Peyer's patch (tissue), 4 donors: ENCODE data around the gene PACRG. TPM values are rescaled to one million over a fixed set of nuclear protein-coding genes. Genes with fewer than 3 reads are reported as not detected.

Experiments used
- DNase-seq, 3 donors: peaks; one replicate each; pipeline ENCODE4 v3.0.0-alpha.2; 2017 to 2019
- H3K27ac ChIP-seq, 4 donors: fragments of 200-600 bp; sonication (generic); one replicate each; pipeline ENCODE4 v1.5.1; 2016 to 2019
- H3K27me3 ChIP-seq, 2 donors: fragments of 200-600 bp; sonication (generic); one replicate each; pipeline ENCODE4 v1.5.1; 2019
- H3K36me3 ChIP-seq, 3 donors: fragments of 200-600 bp; sonication (generic); one replicate each; pipeline ENCODE4 v1.5.1; 2016 to 2019
- H3K4me1 ChIP-seq, 4 donors: fragments of 200-600 bp; sonication (generic); one replicate each; pipeline ENCODE4 v1.5.1; 2016 to 2019
- H3K4me3 ChIP-seq, 4 donors: fragments of 200-600 bp; sonication (generic); 1 replicate in 3 of 4; 2 replicates in 1 of 4; pipeline ENCODE4 v1.5.1; 2016 to 2019; ENCODE audit warnings: mild to moderate bottlenecking in 1 of 4
- H3K9me3 ChIP-seq, 4 donors: fragments of 200-600 bp; sonication (generic); one replicate each; pipeline ENCODE4 v1.5.1; 2016 to 2019; ENCODE audit warnings: mild to moderate bottlenecking in 1 of 4
- CTCF ChIP-seq, 6 experiments: fragments of 450-650 bp in 4 of 6; fragments of 200-600 bp in 2 of 6; sonication (generic) in 1 of 6; IDR thresholded peaks; one replicate each; pipeline ENCODE4 v1.5.1; 2017 to 2019; ENCODE audit warnings: antibody characterized with exemption in 6 of 6, mild to moderate bottlenecking in 3 of 6, moderate library complexity in 1 of 6
- POLR2A ChIP-seq, 2 donors: fragments of 450-650 bp; IDR thresholded peaks; one replicate each; pipeline ENCODE4 v1.5.1; 2017; ENCODE audit warnings: antibody characterized with exemption in 2 of 2, mild to moderate bottlenecking in 2 of 2, moderate library complexity in 2 of 2
- total RNA-seq, 4 donors: library from RNA; depleted of rRNA; stranded (reverse); fragments of >200 nt; gene quantifications; one replicate each; pipeline ENCODE4 v1.1.0, GENCODE V29; 2016

The PACRG gene
- total RNA-seq, 4 donors from 2014 or later, result 0.76 to 2.5 TPM; not detected in 2

GRCh38 chr6:163126741-163127140 lies 399.0 kb downstream of the PACRG start:
- H3K4me1 ChIP-seq, result no peaks in the 10 kb centered on the region
- no peak overlapping the region for H3K27ac ChIP-seq
- no peaks in the 10 kb centered on the region for H3K36me3 ChIP-seq
- no peak overlapping the region for H3K4me3 ChIP-seq
- no peaks in the 10 kb centered on the region for H3K9me3 ChIP-seq
- TF ChIP-seq POLR2A (IDR thresholded peaks at IDR 0.05) (no peak), CTCF (IDR thresholded peaks at IDR 0.05) (no peak)
- H3K27me3 ChIP-seq, result no peaks in the 10 kb centered on the region
- no peak for DNase-seq

- Histone ChIP-seq H3K27me3 (no peaks in the 10 kb centered on the region), H3K4me3 (no peak overlapping the region), H3K4me1 (no peaks in the 10 kb centered on the region), H3K27ac (no peak overlapping the region), H3K9me3 (no peaks in the 10 kb centered on the region), H3K36me3 (no peaks in the 10 kb centered on the region)
- TF ChIP-seq POLR2A (IDR thresholded peaks at IDR 0.05) (no peak), CTCF (IDR thresholded peaks at IDR 0.05) (no peak)
- no peak for DNase-seq
These were observed 399.8 kb downstream of the PACRG start for GRCh38 chr6:163127587-163127986.

- Histone ChIP-seq H3K36me3 (no peaks in the 10 kb centered on the region), H3K9me3 (no peaks in the 10 kb centered on the region), H3K27me3 (no peaks in the 10 kb centered on the region), H3K4me3 (no peak overlapping the region), H3K4me1 (no peaks in the 10 kb centered on the region), H3K27ac (no peak overlapping the region)
- TF ChIP-seq POLR2A (IDR thresholded peaks at IDR 0.05), result no peak
- no peak for TF ChIP-seq CTCF (IDR thresholded peaks at IDR 0.05)
- DNase-seq, result no peak
These were observed 400.6 kb downstream of the PACRG start for GRCh38 chr6:163128324-163128723.

GRCh38 chr6:163132050-163132750 lies 404.4 kb downstream of the PACRG start:
- DNase-seq, result no peak
- no peaks in the 10 kb centered on the region for H3K9me3 ChIP-seq
- no peak overlapping the region for H3K4me3 ChIP-seq
- H3K27ac ChIP-seq, result no peak overlapping the region
- H3K27me3 ChIP-seq, result no peaks in the 10 kb centered on the region
- H3K4me1 ChIP-seq, result no peaks in the 10 kb centered on the region
- no peaks in the 10 kb centered on the region for H3K36me3 ChIP-seq
- TF ChIP-seq POLR2A (IDR thresholded peaks at IDR 0.05) (no peak), CTCF (IDR thresholded peaks at IDR 0.05) (no peak)

- Histone ChIP-seq H3K4me3 (no peak overlapping the region), H3K27ac (no peak overlapping the region), H3K27me3 (no peaks in the 10 kb centered on the region), H3K4me1 (no peaks in the 10 kb centered on the region), H3K9me3 (no peaks in the 10 kb centered on the region), H3K36me3 (no peaks in the 10 kb centered on the region)
- DNase-seq, result no peak
- no peak for TF ChIP-seq CTCF (IDR thresholded peaks at IDR 0.05)
- no peak for TF ChIP-seq POLR2A (IDR thresholded peaks at IDR 0.05)
These were observed 405.2 kb downstream of the PACRG start for GRCh38 chr6:163133017-163133416.

GRCh38 chr6:163133691-163134090 lies 405.9 kb downstream of the PACRG start:
- Histone ChIP-seq H3K27me3 (no peaks in the 10 kb centered on the region), H3K9me3 (no peaks in the 10 kb centered on the region), H3K27ac (no peak overlapping the region), H3K4me1 (no peaks in the 10 kb centered on the region), H3K36me3 (no peaks in the 10 kb centered on the region), H3K4me3 (no peak overlapping the region)
- no peak for DNase-seq
- TF ChIP-seq CTCF (IDR thresholded peaks at IDR 0.05), result no peak
- no peak for TF ChIP-seq POLR2A (IDR thresholded peaks at IDR 0.05)
